ENCODE data around the gene MIEN1. TPM values are rescaled to one million over a fixed set of nuclear protein-coding genes. Genes with fewer than 3 reads are reported as not detected.

The MIEN1 gene
- total RNA-seq, 1 experiment from 2014 or later: 58.1 TPM

Small RNA genes within 50 kb of the gene (small RNA-seq; reads per million reads assigned to genes)
- not detected for gene MIR4728

Other genes with a start within 250 kb of the MIEN1 start
- gene NEUROD2, start 122.6 kb downstream of the MIEN1 start, total RNA-seq (2014; rRNA removed; shearing (Covaris generic)): not detected in 2 replicates
- gene PPP1R1B, start 103.6 kb downstream of the MIEN1 start, total RNA-seq (2014; rRNA removed; shearing (Covaris generic)): 0.30 TPM in 1 of 2 replicates, not detected in the other
- gene STARD3, start 93.4 kb downstream of the MIEN1 start, total RNA-seq (2014; rRNA removed; shearing (Covaris generic)): 37.5 and 71.5 TPM in 2 replicates
- gene TCAP, start 65.2 kb downstream of the MIEN1 start, total RNA-seq (2014; rRNA removed; shearing (Covaris generic)): 1.00 TPM in 1 of 2 replicates, not detected in the other
- gene PNMT, start 62.1 kb downstream of the MIEN1 start, total RNA-seq (2014; rRNA removed; shearing (Covaris generic)): not detected in 2 replicates
- 4.3 and 6.2 TPM in 2 replicates for gene PGAP3, start 42.5 kb downstream of the MIEN1 start, total RNA-seq (2014; rRNA removed; shearing (Covaris generic))
- 17.1 and 17.8 TPM in 2 replicates for gene ERBB2, start 30.5 kb downstream of the MIEN1 start, total RNA-seq (2014; rRNA removed; shearing (Covaris generic))
- gene GRB7, start 7.4 kb upstream of the MIEN1 start, total RNA-seq (2014; rRNA removed; shearing (Covaris generic)): 0.07 TPM in 1 of 2 replicates, not detected in the other
- gene IKZF3, start 133.8 kb upstream of the MIEN1 start, total RNA-seq (2014; rRNA removed; shearing (Covaris generic)): not detected in 2 replicates
- gene ZPBP2, start 137.7 kb upstream of the MIEN1 start, total RNA-seq (2014; rRNA removed; shearing (Covaris generic)): not detected in 2 replicates
- gene GSDMB, start 188.1 kb upstream of the MIEN1 start, total RNA-seq (2014; rRNA removed; shearing (Covaris generic)): 0.03 and 0.30 TPM in 2 replicates
- 19.6 and 20.9 TPM in 2 replicates for gene ORMDL3, start 197.1 kb upstream of the MIEN1 start, total RNA-seq (2014; rRNA removed; shearing (Covaris generic))
- not detected in 2 replicates for gene LRRC3C, start 197.2 kb upstream of the MIEN1 start, total RNA-seq (2014; rRNA removed; shearing (Covaris generic))
- gene GSDMA, start 232.5 kb upstream of the MIEN1 start, total RNA-seq (2014; rRNA removed; shearing (Covaris generic)): not detected in 2 replicates